ENCODE results near the gene CA6. TPM values are rescaled to one million over a fixed set of nuclear protein-coding genes. Genes with fewer than 3 reads are reported as not detected.
A peak's percentile ranks its signal among the peaks of the same experiment; 100 is the strongest.

The CA6 gene
- total RNA-seq, 1 experiment from 2014 or later: not detected

- no peaks in the 10 kb centered on the region for H3K36me3 ChIP-seq (ENCODE audit: control insufficient read depth, insufficient read depth, low read length)
- TF ChIP-seq TCF7L2 (IDR thresholded peaks at IDR 0.05; ENCODE audit: low read depth, low read length) (no peak), POLR2AphosphoS5 (IDR thresholded peaks at IDR 0.05; ENCODE audit: low read depth, low read length) (no peak), SIN3A (IDR thresholded peaks at IDR 0.05; ENCODE audit: borderline replicate concordance, insufficient read depth, low read depth, low read length) (no peak)
- TF ChIP-seq, protein P1, sequence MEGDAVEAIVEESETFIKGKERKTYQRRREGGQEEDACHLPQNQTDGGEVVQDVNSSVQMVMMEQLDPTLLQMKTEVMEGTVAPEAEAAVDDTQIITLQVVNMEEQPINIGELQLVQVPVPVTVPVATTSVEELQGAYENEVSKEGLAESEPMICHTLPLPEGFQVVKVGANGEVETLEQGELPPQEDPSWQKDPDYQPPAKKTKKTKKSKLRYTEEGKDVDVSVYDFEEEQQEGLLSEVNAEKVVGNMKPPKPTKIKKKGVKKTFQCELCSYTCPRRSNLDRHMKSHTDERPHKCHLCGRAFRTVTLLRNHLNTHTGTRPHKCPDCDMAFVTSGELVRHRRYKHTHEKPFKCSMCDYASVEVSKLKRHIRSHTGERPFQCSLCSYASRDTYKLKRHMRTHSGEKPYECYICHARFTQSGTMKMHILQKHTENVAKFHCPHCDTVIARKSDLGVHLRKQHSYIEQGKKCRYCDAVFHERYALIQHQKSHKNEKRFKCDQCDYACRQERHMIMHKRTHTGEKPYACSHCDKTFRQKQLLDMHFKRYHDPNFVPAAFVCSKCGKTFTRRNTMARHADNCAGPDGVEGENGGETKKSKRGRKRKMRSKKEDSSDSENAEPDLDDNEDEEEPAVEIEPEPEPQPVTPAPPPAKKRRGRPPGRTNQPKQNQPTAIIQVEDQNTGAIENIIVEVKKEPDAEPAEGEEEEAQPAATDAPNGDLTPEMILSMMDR (IDR thresholded peaks at IDR 0.05): no peak
- TF ChIP-seq, protein P2, sequence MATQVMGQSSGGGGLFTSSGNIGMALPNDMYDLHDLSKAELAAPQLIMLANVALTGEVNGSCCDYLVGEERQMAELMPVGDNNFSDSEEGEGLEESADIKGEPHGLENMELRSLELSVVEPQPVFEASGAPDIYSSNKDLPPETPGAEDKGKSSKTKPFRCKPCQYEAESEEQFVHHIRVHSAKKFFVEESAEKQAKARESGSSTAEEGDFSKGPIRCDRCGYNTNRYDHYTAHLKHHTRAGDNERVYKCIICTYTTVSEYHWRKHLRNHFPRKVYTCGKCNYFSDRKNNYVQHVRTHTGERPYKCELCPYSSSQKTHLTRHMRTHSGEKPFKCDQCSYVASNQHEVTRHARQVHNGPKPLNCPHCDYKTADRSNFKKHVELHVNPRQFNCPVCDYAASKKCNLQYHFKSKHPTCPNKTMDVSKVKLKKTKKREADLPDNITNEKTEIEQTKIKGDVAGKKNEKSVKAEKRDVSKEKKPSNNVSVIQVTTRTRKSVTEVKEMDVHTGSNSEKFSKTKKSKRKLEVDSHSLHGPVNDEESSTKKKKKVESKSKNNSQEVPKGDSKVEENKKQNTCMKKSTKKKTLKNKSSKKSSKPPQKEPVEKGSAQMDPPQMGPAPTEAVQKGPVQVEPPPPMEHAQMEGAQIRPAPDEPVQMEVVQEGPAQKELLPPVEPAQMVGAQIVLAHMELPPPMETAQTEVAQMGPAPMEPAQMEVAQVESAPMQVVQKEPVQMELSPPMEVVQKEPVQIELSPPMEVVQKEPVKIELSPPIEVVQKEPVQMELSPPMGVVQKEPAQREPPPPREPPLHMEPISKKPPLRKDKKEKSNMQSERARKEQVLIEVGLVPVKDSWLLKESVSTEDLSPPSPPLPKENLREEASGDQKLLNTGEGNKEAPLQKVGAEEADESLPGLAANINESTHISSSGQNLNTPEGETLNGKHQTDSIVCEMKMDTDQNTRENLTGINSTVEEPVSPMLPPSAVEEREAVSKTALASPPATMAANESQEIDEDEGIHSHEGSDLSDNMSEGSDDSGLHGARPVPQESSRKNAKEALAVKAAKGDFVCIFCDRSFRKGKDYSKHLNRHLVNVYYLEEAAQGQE (IDR thresholded peaks at IDR 0.05; ENCODE audit: insufficient read depth in 1 of 2, low read depth in 2 of 2, low read length in 1 of 2): no peak
- POLR2A ChIA-PET: interaction anchor here (0.7 kb wide), 1 partner anchor 23 kb away, joined by 3 read pairs; no protein-coding TSS in a partner anchor
- no peaks in the 10 kb centered on the region for H3K27me3 ChIP-seq (ENCODE audit: control insufficient read depth, insufficient read depth, low read length)
- CTCF ChIA-PET: interaction anchor here (0.5 to 5.6 kb wide), 4 partner anchors 18 to 104 kb away, joined by 3 to 30 read pairs (median 4); no protein-coding TSS in a partner anchor
- DNase-seq (ENCODE audit: low read depth, low spot score) (no peak), ATAC-seq (no peak)
- in situ Hi-C loops (cut with HindIII; ENCODE audit: low pct_unique_long_range_greater_than_20kb, low sequenced_read_pairs) (no loop called here), intact Hi-C loops (cut with micrococcal nuclease; ENCODE audit: unreplicated experiment) (no loop called here)
- no TSS peak for BruUV-seq (replicated peaks)
- no peaks in the 10 kb centered on the region for H3K9me3 ChIP-seq (ENCODE audit: control insufficient read depth, insufficient read depth, low read depth, low read length)
- peaks cover 40% of the 10 kb centered on the region for H3K4me1 ChIP-seq (ENCODE audit: control insufficient read depth, insufficient read depth, low read length)
- H3K27ac ChIP-seq (ENCODE audit: low read length): peak overlapping the region; percentile 82
- H3K4me3 ChIP-seq (ENCODE audit: low read depth in 2 of 2, low read length in 2 of 2): no peak overlapping the region
Observed at GRCh38 chr1:8986814-8987190, 41.1 kb downstream of the CA6 start.

- H3K36me3 ChIP-seq (ENCODE audit: control insufficient read depth, insufficient read depth, low read length): no peaks in the 10 kb centered on the region
- POLR2A ChIA-PET: no interaction called here
- ATAC-seq (peak; percentile 64), DNase-seq (ENCODE audit: low read depth, low spot score) (no peak)
- CTCF ChIA-PET: interaction anchor here (1.2 to 5.6 kb wide), 3 partner anchors 17 to 70 kb away, joined by 3 to 30 read pairs (median 3); no protein-coding TSS in a partner anchor
- no TSS peak for BruUV-seq (replicated peaks)
- peaks cover 40% of the 10 kb centered on the region for H3K4me1 ChIP-seq (ENCODE audit: control insufficient read depth, insufficient read depth, low read length)
- in situ Hi-C loops (cut with HindIII; ENCODE audit: low pct_unique_long_range_greater_than_20kb, low sequenced_read_pairs): no loop called here
- H3K27ac ChIP-seq (ENCODE audit: low read length): peak overlapping the region; percentile 82
- H3K9me3 ChIP-seq (ENCODE audit: control insufficient read depth, insufficient read depth, low read depth, low read length): no peaks in the 10 kb centered on the region
- H3K27me3 ChIP-seq (ENCODE audit: control insufficient read depth, insufficient read depth, low read length): no peaks in the 10 kb centered on the region
- intact Hi-C loops (cut with micrococcal nuclease; ENCODE audit: unreplicated experiment): loop anchor here (1.0 kb wide), 1 partner anchor 70 kb away; no protein-coding TSS in a partner anchor
- no peak overlapping the region for H3K4me3 ChIP-seq (ENCODE audit: low read depth in 2 of 2, low read length in 2 of 2)
- TF ChIP-seq, protein P1 (IDR thresholded peaks at IDR 0.05): peak; percentile 97
- TF ChIP-seq POLR2AphosphoS5 (IDR thresholded peaks at IDR 0.05; ENCODE audit: low read depth, low read length): no peak
Observed at GRCh38 chr1:8987881-8988617, 42.4 kb downstream of the CA6 start.
